Ishikawa (cell line): ENCODE results near the gene PLA2G2C.

Experiments
- RAD21 ChIP-seq: IDR thresholded peaks from 2 replicates; pipeline ENCODE4 v1.6.1; 2012; ENCODE audit warnings: low read depth
- REST ChIP-seq: IDR thresholded peaks from 2 replicates; pipeline ENCODE4 v1.6.1; 2012; ENCODE audit warnings: low read depth, mild to moderate bottlenecking

GRCh38 chr1:20151906-20152598 is 34.3 kb downstream of the PLA2G2C start:
- no peak for TF ChIP-seq REST
- peak; percentile 94 for TF ChIP-seq RAD21
